Tibial nerve (tissue), 4 donors: ENCODE measurements around the gene IRX2.

ENCODE experiments used
- CTCF ChIP-seq, 5 experiments: fragments of 200-600 bp in 3 of 5; fragments of 450-650 bp in 2 of 5; sonication (generic) in 3 of 5; IDR thresholded peaks; one replicate each; pipeline ENCODE4 v1.5.1; 2016 to 2019; ENCODE audit warnings: antibody characterized with exemption in 5 of 5, mild to moderate bottlenecking in 3 of 5, moderate library complexity in 2 of 5
- EP300 ChIP-seq, 2 donors: sonication (generic); formaldehyde crosslinking; IDR thresholded peaks; one replicate each; pipeline ENCODE4 v1.6.1; 2017; ENCODE audit warnings: antibody characterized with exemption in 2 of 2, mild to moderate bottlenecking in 1 of 2
- POLR2A ChIP-seq, 2 donors: fragments of 450-650 bp; IDR thresholded peaks; one replicate each; pipeline ENCODE4 v1.6.1; 2017; ENCODE audit warnings: antibody characterized with exemption in 2 of 2, mild to moderate bottlenecking in 2 of 2, moderate library complexity in 2 of 2

DNA sequence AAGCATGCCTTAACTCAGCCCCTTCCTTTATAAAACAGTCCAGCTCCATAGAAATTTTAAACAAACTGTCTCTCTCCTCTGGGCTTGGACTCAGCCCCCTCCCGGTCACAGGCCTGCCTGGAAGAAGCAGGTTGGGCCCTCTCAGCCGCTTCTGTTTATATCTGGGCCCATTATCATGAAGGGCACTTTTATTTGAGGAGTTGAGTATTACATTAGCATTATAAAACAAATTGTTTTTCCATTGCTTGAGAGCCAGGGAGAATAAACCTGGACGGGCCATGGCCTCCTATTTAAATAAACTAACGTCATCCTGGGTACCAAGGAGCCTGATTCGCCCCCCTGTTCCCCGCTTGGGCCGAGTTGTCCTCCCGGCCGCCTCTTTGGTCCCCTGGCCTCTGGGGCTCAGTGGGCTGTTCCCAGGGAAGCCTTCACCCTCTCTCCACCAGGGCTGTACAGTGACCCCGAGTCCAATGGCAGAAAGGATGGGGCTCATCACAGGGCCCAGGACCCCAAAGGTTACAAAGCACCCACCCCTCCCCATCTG, 13.2 kb downstream of the IRX2 start:
- TF ChIP-seq POLR2A (IDR thresholded peaks at IDR 0.05), result no peak
- TF ChIP-seq CTCF (IDR thresholded peaks at IDR 0.05), result no peak
- TF ChIP-seq EP300 (IDR thresholded peaks at IDR 0.05), result no peak
